Suppressor macrophage treated with lipopolysaccharide for 4 hours (primary cell): ENCODE results near the gene GAS2.
"Not testable (repeated sequence)": the region's sequence is repeated elsewhere in the genome, so short reads cannot be mapped to it uniquely, and the experiment has no call there.

ENCODE experiments used
- DNase-seq: peaks from one replicate; pipeline ENCODE4 v3.0.0-alpha.2; 2020

The GAS2 gene

DNA sequence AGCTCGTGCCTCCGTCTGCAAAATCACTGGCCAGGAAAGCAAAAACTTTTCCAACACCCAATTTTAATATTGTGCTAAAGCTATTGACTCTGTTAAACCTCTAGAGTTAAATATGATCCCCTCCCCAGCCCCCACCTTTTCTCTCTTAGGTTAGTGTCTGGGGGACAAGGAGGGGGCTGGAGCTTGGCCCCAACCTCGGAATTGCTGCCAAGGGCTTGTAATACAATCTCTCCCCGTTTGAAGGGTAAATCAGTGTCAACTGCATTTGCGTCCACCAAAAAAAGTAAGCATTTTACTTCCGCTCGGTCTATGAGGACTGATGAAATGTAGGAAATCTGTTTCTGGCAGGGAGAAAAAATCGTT lies at the start of gene GAS2:
GAS2 (plus strand) TSS at position 287 of the 363 bp plus-strand sequence. CDS start 8,259 bp downstream, outside the sequence.
- DNase-seq: no peak

DNA sequence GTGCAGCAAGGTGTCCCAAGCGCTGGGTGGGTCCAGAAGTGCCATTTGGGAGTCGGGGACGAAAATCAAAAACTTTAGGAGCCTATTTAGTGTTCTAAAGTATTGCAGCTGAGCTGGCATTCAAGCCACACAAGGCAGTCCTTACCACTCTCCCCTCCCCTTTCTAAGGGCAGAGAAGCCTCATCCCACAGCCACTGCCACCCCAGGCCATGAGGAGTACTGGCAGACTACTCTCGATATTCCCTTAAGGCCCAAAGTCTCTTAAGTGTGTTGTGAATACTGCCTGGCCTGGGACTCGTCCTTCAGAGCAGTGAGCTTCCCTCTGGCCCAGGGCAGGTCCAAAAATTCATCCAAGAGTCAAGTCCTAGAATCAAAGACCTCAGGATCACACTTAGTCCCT lies 48.5 kb upstream of the GAS2 start:
- DNase-seq: no peak

DNA sequence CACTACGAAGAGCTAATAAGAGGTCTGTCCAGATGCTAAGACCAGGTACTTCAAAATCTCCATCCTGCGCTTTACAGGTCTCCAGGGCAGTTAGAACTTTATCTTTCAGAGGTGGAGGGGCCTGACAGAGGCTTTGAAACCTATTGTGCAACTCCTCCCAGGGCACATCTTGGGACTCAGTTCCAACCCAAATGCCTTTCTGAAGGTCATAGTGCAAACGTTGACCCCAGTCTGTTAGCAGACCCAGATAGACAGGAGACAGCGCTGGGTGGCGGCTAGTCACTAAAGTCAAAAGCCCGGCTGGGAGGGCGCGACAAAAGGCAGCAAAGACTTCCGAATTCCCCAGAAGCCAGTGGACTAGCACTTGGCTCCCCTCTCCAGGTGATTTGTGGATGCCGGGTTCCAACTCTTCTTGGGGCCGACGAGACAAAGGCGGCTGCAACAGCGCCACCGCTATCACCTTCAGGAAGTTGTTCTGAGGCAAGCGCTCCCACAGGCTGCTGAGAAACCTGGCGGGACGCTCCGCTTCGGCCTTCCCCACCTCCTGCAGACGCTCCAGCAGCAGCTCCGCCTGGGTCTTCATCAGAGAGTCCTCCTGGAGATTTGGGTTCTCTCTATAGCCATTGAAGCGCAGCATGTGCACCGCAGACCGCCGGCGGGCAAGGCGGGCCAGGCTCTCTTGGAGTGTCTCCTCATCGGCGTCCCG lies 41.5 kb upstream of the GAS2 start:
- DNase-seq: peak; percentile 48

- DNase-seq: peak; percentile 99
Measured at GRCh38 chr11:22625448-22626287, 40.7 kb upstream of the GAS2 start, which contains the start of gene FANCF. TSS of gene FANCF (minus strand) at chr11:22625823. CDS start at chr11:22625810, 13 bp downstream.

GRCh38 chr11:22626573-22627239 lies 39.7 kb upstream of the GAS2 start:
- no peak for DNase-seq

DNA sequence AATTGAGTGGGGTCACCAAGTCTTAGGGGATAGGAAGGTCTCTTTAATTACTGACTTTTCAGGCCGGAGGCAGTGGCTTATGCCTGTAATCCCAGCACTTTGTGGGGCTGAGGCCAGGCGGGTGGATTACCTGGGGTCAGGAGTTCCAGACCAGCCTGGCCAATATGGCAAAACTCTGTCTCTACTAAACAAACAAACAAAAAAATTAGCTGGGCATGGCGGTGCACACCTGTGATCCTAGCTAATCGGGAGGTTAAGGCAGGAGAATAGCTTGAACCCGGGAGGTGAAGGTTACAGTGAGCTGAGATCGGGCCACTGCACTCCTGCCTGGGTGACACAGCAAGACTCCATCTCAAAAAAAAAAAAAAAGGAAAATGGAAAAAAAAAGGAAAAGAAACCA lies 39.0 kb upstream of the GAS2 start:
- DNase-seq: no peak

- DNase-seq: no peak
Measured at GRCh38 chr11:22633354-22633902, 33.0 kb upstream of the GAS2 start.

GRCh38 chr11:22634897-22635629 lies 31.3 kb upstream of the GAS2 start:
- DNase-seq: no peak

GRCh38 chr11:22635689-22636088 lies 30.7 kb upstream of the GAS2 start:
- DNase-seq: no peak

- DNase-seq: no peak
Measured at GRCh38 chr11:22640862-22641261, 25.5 kb upstream of the GAS2 start.

GRCh38 chr11:22641559-22641958 lies 24.9 kb upstream of the GAS2 start:
- no peak for DNase-seq

GRCh38 chr11:22652346-22652745 lies 14.1 kb upstream of the GAS2 start:
- DNase-seq: not testable (repeated sequence)

DNA sequence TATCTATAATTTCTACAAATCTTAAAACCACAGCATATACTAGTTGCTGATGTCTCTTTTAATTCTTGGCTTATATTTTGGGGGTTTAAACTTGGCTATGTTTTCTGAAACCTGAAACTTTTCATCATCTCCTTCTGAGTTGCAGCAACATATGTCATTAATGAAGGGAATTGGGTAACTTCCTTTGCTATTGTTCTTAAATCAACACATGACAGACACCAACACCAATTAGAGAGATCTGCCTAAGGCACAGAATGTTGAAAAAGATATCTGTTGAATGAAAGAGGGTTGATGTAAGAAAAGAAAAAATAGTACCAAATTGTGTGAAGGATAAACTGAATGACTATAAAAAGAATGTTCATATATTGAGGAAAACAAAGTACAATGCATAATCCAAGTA lies 10.3 kb upstream of the GAS2 start:
- no peak for DNase-seq

DNA sequence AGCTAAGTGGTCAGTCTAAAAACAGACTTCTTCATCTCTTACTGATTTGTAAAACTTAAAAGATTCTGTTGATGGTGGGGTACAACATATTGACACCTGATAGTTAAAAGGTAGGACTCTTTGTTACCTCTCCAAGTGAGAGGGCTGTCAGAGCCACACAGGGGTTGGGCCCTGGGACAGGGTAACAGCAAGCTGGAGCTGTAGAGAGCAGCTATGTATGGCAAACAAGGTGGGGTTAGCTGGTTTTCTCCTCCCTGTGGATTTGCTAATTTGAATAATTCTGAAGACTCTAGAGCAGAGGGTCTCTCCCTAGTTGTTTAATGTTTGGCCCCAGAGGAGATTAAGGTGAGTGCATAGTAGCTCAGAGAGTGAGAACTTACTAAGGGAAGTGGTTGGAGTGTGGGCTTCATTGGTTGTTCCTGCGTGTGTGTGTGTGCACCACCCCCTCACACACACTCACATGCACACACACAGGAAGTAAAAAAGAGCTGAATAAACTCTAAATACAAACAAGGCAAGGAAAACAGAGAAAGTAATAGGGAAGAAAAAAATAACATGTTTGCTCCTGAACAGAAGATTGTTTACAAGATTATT lies 9.2 kb upstream of the GAS2 start:
- DNase-seq: no peak

GRCh38 chr11:22659783-22660182 lies 6.6 kb upstream of the GAS2 start:
- DNase-seq: no peak

GRCh38 chr11:22666688-22667439 lies 453 bp downstream of the GAS2 start:
- DNase-seq: no peak

DNA sequence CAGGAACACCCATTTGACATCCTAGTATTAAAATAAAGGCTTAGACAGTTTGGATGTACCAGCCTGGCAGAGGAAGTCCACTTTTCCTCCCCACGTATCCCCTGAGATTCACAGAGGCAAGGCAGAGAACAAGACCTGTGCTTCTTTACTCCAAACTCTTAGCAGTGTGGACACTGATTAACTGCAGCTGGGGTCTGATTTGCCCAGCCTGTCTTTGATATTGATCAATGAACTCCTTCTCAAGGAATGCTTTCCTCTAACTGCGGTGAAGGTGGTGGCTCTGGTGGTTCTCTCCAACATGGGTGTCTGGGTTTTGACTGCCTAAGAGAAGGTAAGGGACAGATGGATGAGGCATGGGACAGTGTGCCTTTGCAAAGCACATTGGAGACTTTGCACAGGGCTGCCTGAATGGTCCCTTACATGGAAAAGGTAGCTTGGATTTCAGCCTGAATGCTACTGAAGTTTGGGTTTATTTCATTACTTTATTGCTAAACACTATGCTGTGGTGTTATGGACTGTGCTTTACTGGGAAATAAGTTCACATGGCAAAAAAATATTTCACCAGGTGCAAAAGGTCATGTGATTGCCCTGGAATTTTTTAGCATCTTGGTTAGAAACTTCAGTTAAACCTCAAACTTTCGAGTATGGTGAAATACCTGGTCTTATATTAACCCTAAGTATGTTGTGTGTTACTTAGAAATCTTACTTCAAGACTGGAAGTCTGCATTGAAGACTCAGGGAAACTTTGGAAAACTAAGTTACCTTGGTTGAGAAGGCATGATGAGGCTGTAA lies 1.8 kb downstream of the GAS2 start:
- no peak for DNase-seq

DNA sequence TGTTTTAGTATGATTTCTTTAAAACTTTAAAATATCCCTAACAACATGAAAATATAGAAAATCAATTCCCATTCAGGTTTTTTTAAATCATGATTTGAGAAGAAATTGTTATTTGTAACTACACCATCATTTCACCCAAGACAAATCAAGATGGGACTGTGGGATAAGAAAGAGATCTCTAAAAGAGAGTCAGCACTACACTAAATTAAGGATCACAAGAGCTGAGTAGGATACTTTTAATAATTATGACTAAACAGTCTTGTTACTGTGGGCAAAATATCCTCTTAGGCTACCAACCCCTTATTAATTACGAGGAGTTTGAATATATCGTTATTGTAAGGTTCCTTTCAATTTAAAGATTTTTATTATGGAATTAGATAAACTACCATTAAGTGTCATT lies 3.0 kb downstream of the GAS2 start:
- DNase-seq: no peak

DNA sequence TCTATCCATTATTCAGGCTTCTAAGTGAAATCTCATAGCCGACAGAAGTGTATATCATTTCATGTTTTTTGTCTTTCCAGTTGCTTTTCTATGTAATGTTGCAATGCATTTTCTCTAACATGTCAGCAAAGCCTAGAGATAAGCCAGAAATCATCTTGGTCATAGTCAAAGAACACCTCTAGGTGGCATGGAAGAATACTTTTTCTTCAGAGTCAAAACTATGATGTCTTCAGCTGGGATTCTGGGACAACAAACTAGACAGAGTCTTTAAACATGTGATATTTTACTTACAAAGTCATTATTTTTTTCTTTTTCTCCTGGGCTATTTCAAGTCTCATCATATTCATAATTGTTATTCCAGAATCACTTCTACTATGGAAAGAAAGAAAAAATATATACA lies 4.4 kb downstream of the GAS2 start:
- DNase-seq: no peak

DNA sequence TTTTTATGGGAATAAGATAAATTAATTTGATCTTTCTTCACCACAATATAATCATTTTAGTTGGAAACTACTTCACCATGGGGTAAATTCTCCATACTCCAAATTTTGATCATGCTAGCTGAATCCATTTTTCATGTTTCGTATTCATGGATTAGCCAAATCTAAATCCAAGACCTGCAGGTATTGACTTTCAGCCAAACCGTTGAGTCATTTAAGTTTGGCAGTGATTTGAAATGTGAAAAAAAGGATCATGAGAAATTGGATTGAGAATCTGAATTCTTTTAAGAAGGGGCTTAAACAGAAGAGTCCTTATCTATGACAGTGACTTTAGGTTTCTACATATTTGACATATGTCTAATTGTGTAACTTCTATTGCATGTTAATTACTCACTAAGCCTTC lies 5.3 kb downstream of the GAS2 start:
- DNase-seq: no peak
